Stimulated activated CD8-positive, alpha-beta memory T cell treated with anti-CD3 and anti-CD28 coated beads, Interleukin-15, amount 100 ng/mL, for 1 hour (primary cell): ENCODE measurements around the gene CRYL1.

Source experiments
- DNase-seq: peaks from one replicate; pipeline ENCODE4 v3.0.0-alpha.2; 2020; ENCODE audit warnings: low read depth

CRYL1 gene

GRCh38 chr13:20525601-20526544 is at the start of gene CRYL1:
TSS of gene CRYL1 (minus strand) at chr13:20525857. CDS start at chr13:20525794, 63 bp downstream.
- DNase-seq, result peak; percentile 42

DNA sequence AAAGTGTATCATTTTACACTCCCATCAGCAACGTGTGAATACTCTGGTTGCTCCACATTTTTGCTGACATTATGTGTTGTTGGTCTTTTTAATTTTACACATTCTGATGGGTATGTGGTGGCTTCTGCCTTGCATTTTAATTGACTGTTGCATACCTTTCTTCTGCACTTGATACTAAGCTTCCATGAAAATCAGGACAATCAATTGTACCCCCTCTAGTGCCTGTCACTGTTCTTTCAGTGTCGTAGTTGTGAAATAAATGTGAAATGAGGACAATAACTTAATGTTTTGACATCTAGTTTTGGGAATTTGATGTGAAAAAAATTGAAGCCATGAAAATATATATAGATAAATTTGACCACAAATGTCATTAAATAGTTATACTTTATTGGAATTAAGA is 48.0 kb upstream of the CRYL1 start:
- no peak for DNase-seq

GRCh38 chr13:20573186-20573585 is 47.5 kb upstream of the CRYL1 start:
- no peak for DNase-seq

- DNase-seq, result no peak
These were observed 46.0 kb upstream of the CRYL1 start for GRCh38 chr13:20571676-20572075.

- DNase-seq, result no peak
These were observed 44.9 kb upstream of the CRYL1 start for GRCh38 chr13:20570517-20570916.

DNA sequence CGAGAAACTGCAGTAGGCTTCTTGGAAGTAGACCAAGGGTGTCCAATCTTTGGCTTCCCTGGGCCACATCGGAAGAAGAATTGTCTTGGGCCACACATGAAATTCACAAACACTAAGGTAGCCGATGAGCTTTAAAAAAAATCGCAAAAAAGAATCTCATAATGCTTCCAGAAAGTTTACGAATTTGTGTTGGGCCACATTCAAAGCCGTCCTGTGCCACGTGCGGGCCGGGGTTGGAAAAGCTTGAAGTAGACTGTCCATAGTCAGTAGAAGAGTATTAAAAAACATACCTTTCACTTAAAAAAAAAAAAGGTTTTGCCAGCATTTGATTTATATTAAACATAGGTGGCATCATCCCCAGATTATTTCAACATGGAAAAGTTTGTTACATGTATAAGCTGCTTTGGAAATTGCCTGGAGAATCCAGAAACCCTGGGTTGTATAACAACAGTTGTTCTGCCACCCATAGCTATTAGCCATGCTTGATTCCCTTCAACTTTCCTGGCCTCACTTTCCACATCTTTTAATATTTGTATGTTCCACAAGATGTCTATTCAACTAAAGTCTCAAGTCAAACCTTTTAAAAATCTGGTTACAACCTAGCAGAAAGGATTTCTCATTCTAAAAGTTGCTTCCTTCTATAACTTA is 42.3 kb upstream of the CRYL1 start:
- DNase-seq, result no peak

DNA sequence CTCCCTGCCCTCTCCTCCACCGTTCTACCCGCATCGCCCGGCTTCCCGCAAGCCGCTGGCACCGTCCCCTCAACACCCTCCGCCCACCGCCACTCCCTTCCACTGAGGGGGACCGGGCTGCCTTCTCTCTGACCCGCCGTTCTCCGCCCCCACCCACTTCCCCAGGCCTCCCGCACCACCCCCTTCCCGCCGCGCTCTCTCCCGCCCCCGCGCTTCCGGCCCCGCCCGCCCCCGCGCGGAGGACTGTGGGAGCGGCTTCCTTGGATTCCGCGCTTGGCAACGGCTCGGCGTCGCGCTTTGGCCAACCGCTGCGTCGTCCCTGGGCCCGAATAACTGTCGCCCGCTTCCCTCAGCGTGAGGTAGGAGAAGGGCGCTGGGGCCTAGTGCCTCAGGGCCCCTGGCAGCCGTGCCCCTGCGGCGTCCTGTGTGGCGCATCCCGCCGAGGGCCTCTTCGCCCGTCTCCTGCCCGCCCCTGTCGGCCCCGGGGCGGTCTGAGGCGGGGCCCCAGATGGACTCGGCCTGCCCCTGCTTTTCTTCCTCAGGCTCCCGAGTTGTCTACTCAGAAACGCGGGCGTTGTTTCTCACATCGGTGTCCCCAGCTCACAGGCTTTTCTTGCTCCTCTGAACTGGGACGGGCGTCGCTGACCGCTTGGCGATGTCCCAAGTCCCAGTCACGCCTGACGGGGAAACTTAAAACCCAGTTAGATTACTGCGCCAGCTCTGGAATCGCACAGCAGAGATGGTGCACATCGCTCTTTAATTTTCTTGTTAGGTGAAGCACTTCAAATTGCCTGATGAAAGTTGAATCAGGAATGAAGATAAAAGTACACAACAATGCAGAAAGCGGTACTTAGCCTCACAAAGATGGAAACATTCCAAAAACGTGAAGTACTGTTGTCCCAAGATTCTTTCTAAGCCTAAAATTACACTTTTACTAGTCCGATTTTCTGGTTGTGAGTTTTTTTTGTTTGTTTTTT is 41.5 kb upstream of the CRYL1 start, which contains the start of gene IFT88:
TSS of gene IFT88 (plus strand) at position 260 of the 977 bp plus-strand sequence. CDS start 7,229 bp downstream, outside the sequence.
- peak; percentile 59 for DNase-seq

- no peak for DNase-seq
These were observed 40.8 kb upstream of the CRYL1 start for GRCh38 chr13:20566468-20566897.

DNA sequence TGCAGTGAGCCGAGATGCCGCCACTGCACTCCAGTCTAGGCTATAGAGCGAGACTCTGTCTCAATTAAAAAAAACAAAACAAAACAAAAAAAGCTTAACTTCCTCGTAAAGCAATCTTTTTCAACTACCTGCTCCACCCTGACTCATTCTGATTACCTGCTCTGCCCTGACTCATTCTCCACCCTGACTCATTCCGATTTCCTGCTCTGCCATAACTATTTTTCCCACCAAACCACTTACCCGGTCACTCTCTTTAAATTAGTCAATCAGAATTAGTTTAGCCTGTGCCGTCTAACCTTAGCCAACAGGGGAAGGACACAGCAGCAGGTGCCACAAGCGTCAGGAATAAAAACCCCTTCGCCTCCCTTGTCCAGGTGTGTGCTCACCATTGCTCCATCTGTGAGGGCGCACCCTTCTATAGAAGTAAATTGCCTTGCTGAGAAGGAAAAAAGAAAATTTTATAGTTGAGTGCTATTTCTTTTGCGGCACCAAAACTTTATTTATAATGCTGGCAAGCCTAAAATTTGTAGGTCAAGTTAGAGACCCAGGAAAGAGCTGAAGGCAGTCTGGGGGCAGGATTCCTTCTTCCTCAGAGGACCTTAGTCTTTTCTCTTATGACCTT is 39.6 kb upstream of the CRYL1 start:
- no peak for DNase-seq

- DNase-seq, result no peak
These were observed 36.1 kb upstream of the CRYL1 start for GRCh38 chr13:20561741-20562140.

DNA sequence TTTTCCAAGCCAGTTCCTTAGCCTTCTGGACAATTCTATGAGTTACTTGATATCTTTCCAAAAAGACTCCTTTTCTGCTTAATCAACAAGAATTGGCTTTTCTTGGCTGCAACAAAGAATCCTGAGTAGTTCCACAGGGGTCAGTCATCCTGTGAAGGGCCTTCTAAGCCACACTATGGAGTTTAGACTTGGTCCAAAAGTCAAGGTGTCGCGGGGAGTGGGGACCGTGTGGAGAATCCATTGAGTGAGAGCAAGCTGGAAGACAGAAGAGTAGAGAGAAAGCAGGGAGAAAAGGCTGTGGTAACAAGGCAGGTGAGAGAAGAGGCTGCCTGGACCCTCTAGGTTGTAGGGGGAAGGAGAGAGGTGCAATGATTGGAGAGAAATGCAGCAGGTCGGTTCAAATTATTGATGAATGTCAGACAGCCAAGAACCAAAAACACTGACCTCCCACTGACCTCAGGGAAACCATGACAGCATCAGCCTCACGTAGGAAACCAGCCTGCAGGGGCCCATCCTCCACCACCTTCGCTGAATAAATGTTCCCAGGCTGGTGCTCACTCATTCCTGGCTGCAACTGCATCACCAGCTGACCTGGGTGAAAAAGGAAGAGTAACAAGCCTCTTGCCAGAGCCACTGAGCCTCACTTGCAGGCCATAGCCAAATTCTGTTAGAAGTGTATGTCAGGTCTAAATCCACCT is 34.2 kb upstream of the CRYL1 start:
- DNase-seq, result no peak

DNA sequence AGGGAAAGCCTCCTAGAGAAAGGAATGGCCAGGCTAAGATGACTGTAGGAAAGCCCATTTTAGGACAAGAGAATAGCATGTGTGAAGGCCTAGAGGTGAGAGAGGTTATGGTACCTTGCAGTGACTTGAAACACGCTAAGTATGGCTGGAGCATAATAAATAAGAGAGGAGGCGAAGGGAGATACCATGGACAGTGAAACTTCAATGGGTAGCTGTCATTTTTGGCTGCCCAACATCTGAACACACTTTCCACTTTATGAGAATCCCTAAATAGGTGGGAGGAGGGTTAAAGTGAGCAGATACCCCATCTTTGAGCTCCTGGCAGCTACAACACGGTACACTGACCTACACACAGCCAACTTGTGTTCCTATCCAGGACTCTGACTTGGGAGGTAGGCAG is 33.3 kb upstream of the CRYL1 start:
- DNase-seq, result no peak

- no peak for DNase-seq
These were observed 27.7 kb upstream of the CRYL1 start for GRCh38 chr13:20553311-20553710.

GRCh38 chr13:20550799-20551198 is 25.1 kb upstream of the CRYL1 start:
- DNase-seq, result no peak

DNA sequence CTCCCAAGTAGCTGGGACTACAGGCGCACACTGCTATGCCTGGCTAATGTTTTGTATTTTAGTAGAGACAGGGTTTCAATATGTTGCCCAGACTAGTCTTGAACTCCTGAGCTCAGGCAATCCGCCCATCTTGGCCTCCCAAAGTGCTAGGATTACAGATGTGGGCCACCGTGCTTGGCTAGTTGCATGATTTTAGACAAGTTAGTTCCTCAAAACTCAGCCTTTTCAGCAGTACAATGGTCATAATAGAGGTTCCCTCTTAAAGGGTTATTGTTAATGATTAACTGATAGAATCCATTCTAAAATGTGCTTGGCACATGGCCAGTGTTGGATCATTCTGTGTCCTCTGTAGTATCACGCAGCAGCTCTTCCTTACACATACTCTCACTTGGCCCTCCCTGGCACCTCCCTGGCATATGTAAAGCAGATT is 21.8 kb upstream of the CRYL1 start:
- DNase-seq, result no peak

DNA sequence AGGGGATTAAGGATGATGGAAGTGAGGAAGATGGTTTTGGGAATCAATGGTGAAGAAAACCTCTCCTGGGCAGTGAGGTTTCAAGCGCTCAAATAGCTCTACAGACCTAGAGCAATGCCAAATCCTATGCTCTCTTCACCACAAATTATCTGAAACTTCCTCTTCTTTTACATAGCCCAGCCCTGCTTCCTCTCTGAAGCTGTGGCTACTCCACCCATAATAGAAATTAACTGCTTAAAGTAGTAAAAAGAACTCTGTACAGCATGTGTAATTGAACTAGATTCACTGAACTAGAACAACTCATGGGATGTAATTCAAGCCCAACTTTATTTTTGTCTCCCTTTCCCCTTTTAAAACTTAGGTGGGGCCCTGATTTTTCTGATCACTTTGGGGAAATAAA is 20.9 kb upstream of the CRYL1 start:
- no peak for DNase-seq

GRCh38 chr13:20544201-20544923 is 18.7 kb upstream of the CRYL1 start:
- DNase-seq, result no peak

GRCh38 chr13:20536992-20537391 is 11.3 kb upstream of the CRYL1 start:
- DNase-seq, result no peak

DNA sequence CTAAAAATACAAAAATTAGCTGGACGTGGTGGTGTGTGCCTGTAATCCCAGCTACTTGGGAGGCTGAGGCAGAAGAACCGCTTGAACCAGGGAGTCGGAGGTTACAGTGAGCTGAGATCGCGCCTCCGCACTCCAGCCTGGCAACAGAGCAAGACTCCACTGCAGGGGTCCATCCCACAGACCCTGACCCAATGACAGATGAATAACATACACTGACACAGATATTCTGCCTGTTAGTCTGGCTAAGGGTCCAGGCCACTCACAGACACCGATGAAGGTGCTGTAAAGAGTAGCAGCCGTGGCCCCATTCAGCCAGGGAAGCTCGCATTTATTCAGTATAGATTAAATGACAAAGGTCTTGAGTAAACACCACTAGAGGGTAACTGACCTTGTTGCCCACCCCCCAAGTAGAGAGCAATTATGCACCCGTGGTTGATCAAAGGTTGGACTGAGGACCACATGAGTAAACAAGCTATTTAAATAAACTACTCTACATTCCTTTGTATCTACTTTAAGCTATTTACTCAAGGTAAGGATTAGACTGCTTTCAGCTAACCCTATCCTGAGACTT is 8.5 kb upstream of the CRYL1 start:
- DNase-seq, result no peak

GRCh38 chr13:20528452-20528851 is 2.8 kb upstream of the CRYL1 start:
- no peak for DNase-seq
